Epithelial cell of proximal tubule (primary cell): Measurements from ENCODE around the gene ICAM1. TPM values are rescaled to one million over a fixed set of nuclear protein-coding genes. Genes with fewer than 3 reads are reported as not detected.
A peak's percentile ranks its signal among the peaks of the same experiment; 100 is the strongest.

ENCODE experiments used
- DNase-seq: peaks from one replicate; pipeline ENCODE4 v3.0.0-alpha.2; 2011; ENCODE audit warnings: low read depth
- H3K4me3 ChIP-seq: 2 replicates; pipeline ENCODE4 v1.5.1; 2011; ENCODE audit warnings: low read depth, mild to moderate bottlenecking, low read length
- total RNA-seq: library from RNA; depleted of rRNA; stranded (reverse); fragments of >200 nt; gene quantifications from 2 replicates; pipeline ENCODE4 v1.2.3, GENCODE V29; 2015
- TF ChIP-seq, protein P1 (sequence below): conservative IDR thresholded peaks from 2 replicates; pipeline ENCODE4 v1.5.1; 2012; ENCODE audit warnings: low read depth, mild to moderate bottlenecking, low read length

ICAM1 gene
- total RNA-seq, 1 donor from 2014 or later = 36.3 TPM

DNA sequence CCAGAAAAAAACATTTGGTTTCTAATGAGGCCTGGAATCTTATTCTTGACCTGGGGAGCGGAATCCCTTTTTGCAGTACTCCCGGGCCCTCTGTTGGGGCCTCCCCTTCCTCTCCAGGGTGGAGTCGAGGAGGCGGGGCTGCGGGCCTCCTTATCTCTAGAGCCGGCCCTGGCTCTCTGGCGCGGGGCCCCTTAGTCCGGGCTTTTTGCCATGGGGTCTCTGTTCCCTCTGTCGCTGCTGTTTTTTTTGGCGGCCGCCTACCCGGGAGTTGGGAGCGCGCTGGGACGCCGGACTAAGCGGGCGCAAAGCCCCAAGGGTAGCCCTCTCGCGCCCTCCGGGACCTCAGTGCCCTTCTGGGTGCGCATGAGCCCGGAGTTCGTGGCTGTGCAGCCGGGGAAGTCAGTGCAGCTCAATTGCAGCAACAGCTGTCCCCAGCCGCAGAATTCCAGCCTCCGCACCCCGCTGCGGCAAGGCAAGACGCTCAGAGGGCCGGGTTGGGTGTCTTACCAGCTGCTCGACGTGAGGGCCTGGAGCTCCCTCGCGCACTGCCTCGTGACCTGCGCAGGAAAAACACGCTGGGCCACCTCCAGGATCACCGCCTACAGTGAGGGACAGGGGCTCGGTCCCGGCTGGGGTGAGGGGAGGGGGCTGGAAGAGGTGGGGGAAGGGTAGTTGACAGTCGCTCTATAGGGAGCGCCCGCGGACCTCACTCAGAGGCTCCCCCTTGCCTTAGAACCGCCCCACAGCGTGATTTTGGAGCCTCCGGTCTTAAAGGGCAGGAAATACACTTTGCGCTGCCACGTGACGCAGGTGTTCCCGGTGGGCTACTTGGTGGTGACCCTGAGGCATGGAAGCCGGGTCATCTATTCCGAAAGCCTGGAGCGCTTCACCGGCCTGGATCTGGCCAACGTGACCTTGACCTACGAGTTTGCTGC lies 16.1 kb downstream of the ICAM1 start, which contains the start of gene ICAM4:
Gene ICAM4, plus strand, starts transcription at position 153 of the 935 bp plus-strand sequence. Its CDS starts 58 bp downstream, at position 211.
- no peak within 1 kb of the TSS for H3K4me3 ChIP-seq
- TF ChIP-seq, protein P1, sequence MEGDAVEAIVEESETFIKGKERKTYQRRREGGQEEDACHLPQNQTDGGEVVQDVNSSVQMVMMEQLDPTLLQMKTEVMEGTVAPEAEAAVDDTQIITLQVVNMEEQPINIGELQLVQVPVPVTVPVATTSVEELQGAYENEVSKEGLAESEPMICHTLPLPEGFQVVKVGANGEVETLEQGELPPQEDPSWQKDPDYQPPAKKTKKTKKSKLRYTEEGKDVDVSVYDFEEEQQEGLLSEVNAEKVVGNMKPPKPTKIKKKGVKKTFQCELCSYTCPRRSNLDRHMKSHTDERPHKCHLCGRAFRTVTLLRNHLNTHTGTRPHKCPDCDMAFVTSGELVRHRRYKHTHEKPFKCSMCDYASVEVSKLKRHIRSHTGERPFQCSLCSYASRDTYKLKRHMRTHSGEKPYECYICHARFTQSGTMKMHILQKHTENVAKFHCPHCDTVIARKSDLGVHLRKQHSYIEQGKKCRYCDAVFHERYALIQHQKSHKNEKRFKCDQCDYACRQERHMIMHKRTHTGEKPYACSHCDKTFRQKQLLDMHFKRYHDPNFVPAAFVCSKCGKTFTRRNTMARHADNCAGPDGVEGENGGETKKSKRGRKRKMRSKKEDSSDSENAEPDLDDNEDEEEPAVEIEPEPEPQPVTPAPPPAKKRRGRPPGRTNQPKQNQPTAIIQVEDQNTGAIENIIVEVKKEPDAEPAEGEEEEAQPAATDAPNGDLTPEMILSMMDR = no peak
- no peak for DNase-seq

GRCh38 chr19:10288662-10289166 lies 17.8 kb downstream of the ICAM1 start:
- TF ChIP-seq, protein P1 = no peak
- DNase-seq = no peak
- peak overlapping the region; percentile 20 for H3K4me3 ChIP-seq

DNA sequence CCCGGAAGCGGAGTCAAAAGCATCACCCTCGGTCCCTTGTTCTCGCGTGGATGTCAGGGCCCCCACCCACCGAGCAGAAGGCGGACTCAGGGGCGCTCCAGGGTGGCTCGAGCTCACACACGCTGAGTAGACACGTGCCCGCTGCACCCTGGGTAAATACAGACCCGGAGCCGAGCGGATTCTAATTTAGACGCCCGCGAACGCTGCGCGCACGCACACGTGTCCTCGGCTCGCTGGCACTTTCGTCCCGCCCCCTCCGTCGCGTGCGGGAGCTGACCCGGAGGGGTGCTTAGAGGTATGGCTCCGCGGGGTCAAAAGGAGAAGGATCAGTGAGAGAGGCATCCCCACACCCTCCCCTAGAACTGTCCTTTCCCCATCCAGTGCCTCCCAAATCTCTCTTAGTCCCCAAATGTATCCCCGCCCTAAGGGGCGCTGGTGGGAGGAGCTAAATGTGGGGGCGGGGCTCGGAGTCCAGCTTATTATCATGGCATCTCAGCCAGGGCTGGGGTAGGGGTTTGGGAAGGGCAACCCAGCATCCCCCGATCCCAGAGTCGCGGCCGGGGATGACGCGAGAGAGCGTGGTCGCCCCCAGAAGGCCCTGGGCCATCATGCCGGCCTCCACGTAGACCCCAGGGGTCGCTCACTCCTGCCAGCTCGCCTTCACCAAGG lies 18.4 kb downstream of the ICAM1 start:
- peak overlapping the region; percentile 20 for H3K4me3 ChIP-seq
- TF ChIP-seq, protein P1 = no peak
- DNase-seq = no peak

- TF ChIP-seq, protein P1 = no peak
Measured at GRCh38 chr19:10289836-10290356, 19.0 kb downstream of the ICAM1 start, which contains the start of gene ICAM5. ICAM5 (plus strand) TSS chr19:10289952; CDS start chr19:10290044, 92 bp downstream.

DNA sequence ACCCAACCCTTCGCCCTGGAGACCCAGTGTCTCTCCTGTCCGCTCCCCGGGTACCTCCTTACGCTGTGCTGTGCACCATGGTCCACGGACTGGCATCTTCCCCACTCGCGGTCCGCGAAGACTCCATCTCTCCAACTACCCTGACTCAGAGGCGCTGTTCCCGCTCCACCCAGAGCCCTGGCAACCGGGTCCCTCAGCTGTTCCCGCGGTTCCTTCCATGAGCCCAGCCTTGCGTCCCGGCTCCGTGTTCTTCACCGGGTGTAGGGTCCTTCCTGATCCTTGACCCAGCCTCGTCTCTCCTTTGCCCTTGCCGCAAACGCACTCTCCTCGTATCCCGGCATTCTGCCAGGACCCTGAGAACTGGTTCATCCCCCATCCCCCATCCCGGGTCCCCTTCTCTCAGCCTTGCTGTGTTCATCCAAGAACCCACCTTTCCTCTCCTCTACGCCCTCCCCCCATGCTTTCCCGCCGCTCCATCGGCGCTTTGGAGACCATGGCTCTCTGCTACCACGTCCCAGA lies 19.5 kb downstream of the ICAM1 start:
- no peak overlapping the region for H3K4me3 ChIP-seq
- TF ChIP-seq, protein P1 = no peak
- no peak for DNase-seq

More at GRCh38 chr19:10289836-10290356, 19.0 kb downstream of the ICAM1 start, which contains the start of gene ICAM5:
- DNase-seq = no peak
- H3K4me3 ChIP-seq = peak within 1 kb of the TSS; percentile 43

- TF ChIP-seq, protein P1 = no peak
- DNase-seq = no peak
- H3K4me3 ChIP-seq = peak overlapping the region; percentile 43
Measured at GRCh38 chr19:10290876-10291553, 20.1 kb downstream of the ICAM1 start.
